Fibroblast of the aortic adventitia (primary cell): ENCODE data around the gene SLC30A3. TPM values are rescaled to one million over a fixed set of nuclear protein-coding genes. Genes with fewer than 3 reads are reported as not detected.

Experiments
- DNase-seq: peaks from one replicate; pipeline ENCODE4 v3.0.0-alpha.2; 2010; ENCODE audit warnings: low read depth
- H3K4me3 ChIP-seq: 2 replicates; pipeline ENCODE4 v1.5.1; 2011; ENCODE audit warnings: low read depth, mild to moderate bottlenecking, control low read depth, low read length, moderate library complexity
- total RNA-seq: library from RNA; depleted of rRNA; stranded (reverse); fragments of >200 nt; gene quantifications from 2 replicates; pipeline ENCODE4 v1.2.3, GENCODE V29; 2012; ENCODE audit warnings: low replicate concordance
- TF ChIP-seq, protein P1 (sequence below): IDR thresholded peaks from 2 replicates; pipeline ENCODE4 v1.5.1; 2011; ENCODE audit warnings: mild to moderate bottlenecking, low read length, control low read depth, inconsistent platforms; ENCODE audit not compliant: insufficient read depth

The SLC30A3 gene
- total RNA-seq, 1 donor = 0.09 TPM

DNA sequence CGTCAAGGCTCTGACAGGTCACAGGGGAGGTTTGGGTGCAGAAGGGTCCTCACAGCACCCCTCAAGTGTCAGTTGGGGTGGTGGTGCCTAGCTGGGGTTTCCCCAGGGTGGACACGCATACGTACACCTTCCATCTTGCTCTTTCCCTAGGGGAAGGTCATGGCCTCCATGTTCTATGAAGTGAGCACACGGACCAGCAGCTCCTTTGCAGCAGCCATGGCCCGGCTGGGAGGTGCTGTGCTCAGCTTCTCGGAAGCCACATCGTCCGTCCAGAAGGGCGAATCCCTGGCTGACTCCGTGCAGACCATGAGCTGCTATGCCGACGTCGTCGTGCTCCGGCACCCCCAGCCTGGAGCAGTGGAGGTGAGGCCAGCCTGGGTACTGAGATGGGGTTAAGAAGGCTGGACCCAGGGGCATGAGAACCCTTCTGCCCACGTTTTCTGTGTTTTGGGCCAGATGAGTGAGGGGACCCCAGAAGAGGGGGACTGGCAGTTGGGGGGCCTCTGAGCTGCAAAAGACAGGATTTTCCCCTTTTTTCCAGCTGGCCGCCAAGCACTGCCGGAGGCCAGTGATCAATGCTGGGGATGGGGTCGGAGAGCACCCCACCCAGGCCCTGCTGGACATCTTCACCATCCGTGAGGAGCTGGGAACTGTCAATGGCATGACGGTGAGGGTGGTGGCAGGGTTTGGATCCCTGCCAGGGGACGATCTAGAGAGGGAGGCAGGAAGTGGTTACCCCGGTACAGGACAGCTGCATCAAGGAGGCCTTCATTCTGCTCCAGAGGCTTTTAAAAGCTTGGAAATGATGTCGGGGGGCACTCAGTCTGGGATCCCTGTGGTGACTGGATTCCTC is 20.9 kb downstream of the SLC30A3 start:
- no peak overlapping the region for H3K4me3 ChIP-seq
- TF ChIP-seq, protein P1, sequence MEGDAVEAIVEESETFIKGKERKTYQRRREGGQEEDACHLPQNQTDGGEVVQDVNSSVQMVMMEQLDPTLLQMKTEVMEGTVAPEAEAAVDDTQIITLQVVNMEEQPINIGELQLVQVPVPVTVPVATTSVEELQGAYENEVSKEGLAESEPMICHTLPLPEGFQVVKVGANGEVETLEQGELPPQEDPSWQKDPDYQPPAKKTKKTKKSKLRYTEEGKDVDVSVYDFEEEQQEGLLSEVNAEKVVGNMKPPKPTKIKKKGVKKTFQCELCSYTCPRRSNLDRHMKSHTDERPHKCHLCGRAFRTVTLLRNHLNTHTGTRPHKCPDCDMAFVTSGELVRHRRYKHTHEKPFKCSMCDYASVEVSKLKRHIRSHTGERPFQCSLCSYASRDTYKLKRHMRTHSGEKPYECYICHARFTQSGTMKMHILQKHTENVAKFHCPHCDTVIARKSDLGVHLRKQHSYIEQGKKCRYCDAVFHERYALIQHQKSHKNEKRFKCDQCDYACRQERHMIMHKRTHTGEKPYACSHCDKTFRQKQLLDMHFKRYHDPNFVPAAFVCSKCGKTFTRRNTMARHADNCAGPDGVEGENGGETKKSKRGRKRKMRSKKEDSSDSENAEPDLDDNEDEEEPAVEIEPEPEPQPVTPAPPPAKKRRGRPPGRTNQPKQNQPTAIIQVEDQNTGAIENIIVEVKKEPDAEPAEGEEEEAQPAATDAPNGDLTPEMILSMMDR = no peak
- DNase-seq = no peak

DNA sequence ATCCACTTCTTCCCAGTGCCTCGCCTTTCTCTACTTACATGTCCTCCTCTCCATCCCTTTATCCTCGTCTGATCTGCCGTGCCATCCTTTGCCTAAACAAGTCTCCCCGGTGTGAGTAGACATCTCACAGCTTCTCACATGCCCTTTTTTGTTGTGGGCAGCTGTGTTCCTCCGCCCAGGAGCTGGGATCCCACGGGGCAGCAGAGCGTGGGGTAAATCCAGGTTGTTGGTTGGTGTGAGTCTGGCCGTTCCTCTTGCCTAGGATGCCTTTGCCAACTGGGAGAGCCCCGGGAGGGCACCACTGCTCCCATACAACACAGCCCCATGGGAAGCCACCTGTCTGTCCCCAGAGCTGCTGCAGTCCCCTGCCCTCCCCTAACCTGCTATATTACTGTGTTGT is 22.4 kb downstream of the SLC30A3 start:
- TF ChIP-seq, protein P1 = no peak
- no peak overlapping the region for H3K4me3 ChIP-seq
- no peak for DNase-seq

DNA sequence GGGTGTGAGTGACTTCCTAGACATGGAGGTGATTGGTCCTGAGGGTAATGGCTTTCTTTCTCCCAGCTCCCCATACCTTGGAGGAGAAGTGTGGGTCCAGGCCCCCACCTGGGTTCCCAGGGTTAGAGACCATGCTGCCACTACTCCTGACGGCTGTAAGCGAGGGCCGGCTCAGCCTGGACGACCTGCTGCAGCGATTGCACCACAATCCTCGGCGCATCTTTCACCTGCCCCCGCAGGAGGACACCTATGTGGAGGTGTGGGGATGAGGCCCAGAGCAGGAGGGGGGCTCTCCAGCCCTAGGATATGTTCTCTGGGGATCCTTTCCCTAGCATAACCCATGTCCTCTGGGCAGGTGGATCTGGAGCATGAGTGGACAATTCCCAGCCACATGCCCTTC is 23.9 kb downstream of the SLC30A3 start:
- DNase-seq = no peak
- TF ChIP-seq, protein P1 = no peak
- H3K4me3 ChIP-seq = no peak overlapping the region

DNA sequence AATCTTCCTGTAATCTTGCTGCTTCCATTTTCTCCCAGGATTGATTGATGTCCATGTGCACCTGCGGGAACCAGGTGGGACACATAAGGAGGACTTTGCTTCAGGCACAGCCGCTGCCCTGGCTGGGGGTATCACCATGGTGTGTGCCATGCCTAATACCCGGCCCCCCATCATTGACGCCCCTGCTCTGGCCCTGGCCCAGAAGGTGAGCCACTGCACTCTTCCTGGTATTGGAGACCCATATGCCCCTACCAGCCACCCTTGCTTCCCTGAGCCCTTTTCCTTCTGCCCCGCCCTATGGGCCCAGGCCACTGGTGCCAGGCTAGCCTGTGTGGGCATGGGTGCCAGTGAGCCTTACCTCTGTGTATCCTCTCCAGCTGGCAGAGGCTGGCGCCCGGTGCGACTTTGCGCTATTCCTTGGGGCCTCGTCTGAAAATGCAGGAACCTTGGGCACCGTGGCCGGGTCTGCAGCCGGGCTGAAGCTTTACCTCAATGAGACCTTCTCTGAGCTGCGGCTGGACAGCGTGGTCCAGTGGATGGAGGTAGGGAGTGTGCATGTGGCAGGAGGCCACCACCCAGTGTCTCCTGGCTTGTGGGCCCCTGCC is 25.4 kb downstream of the SLC30A3 start:
- DNase-seq = no peak
- no peak overlapping the region for H3K4me3 ChIP-seq
- TF ChIP-seq, protein P1 = no peak

DNA sequence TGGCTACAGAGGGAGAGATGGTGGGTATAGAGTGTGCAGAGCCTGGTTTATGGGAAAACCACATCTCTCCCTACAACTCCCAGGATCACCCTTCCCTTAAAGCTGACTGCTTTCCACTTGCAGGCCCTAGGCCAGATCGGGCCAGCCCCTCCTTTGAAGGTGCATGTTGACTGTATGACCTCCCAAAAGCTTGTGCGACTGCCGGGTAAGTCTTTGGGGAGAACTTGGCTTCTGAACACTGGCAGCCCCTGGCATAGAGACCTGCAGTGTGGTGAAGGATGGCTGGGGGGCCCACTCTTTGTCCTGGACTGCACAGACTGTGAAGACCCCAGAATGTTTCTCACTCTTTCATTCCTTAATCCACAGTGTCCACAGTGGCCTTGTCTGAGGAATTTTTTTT is 26.2 kb downstream of the SLC30A3 start:
- no peak for DNase-seq
- H3K4me3 ChIP-seq = no peak overlapping the region
- TF ChIP-seq, protein P1 = no peak

DNA sequence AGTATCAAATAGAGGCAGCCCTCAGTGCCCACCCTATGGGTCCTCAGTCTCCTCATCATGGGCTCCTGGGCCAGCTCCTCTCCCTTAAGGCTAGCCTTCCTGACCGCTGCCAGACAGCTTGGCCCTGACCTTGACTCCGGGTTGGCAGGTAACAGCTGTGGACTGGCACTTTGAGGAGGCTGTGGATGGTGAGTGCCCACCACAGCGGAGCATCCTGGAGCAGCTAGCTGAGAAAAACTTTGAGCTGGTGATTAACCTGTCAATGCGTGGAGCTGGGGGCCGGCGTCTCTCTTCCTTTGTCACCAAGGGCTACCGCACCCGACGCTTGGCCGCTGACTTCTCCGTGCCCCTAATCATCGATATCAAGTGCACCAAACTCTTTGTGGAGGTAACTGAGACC is 26.7 kb downstream of the SLC30A3 start:
- no peak overlapping the region for H3K4me3 ChIP-seq
- no peak for DNase-seq
- TF ChIP-seq, protein P1 = no peak
